Right lobe of liver (tissue), 4 donors: ENCODE results near the gene IFNL2.
"Not testable (repeated sequence)": the region's sequence is repeated elsewhere in the genome, so short reads cannot be mapped to it uniquely, and the experiment has no call there.

ENCODE experiments used
- CTCF ChIP-seq, 4 donors: fragments of 200-600 bp in 3 of 4; fragments of 450-650 bp in 1 of 4; IDR thresholded peaks; one replicate each; pipeline versions ENCODE4 v1.5.1 to v1.8.0; 2016 to 2022; ENCODE audit warnings: antibody characterized with exemption in 4 of 4, mild to moderate bottlenecking in 2 of 4
- POLR2A ChIP-seq: fragments of 450-650 bp; IDR thresholded peaks from one replicate; pipeline ENCODE4 v1.6.1; 2017; ENCODE audit warnings: antibody characterized with exemption, mild to moderate bottlenecking
- donor health status: DM: no; HTN: no; CAD: no.
- donor health status: DM: no; HTN: no; CAD: no.
- donor health status: DM: no; HTN: yes; CAD: no.

DNA sequence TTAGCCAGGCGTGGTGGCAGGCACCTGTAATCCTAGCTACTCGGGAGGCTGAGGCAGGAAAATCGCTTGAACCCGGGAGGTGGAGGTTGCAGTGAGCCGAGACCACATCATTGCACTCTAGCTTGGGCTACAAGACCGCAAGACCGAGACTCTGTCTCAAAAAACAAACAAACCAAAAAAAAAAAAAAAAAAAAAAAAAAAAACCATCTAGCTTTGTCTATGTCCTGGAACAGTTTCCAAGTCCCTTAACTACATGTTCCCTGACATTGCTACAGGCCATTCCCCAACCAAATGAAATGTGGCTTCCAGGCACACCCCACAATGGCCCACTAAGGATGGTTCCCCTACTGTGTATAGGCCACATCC lies 41.1 kb downstream of the IFNL2 start:
- not testable (repeated sequence) for TF ChIP-seq CTCF (IDR thresholded peaks at IDR 0.05); POLR2A
